GM18519 (cell line): ENCODE results near the gene PLD6.
"Not testable (repeated sequence)": the region's sequence is repeated elsewhere in the genome, so short reads cannot be mapped to it uniquely, and the experiment has no call there.

Source experiments
- ATAC-seq: cut with Tn5 transposase; IDR thresholded peaks from one replicate; pipeline ENCODE4 v1.9.1; 2021; ENCODE audit warnings: mild to moderate bottlenecking, moderate library complexity; ENCODE audit not compliant: unreplicated experiment, low FRiP score

The PLD6 gene

GRCh38 chr17:17159571-17159970 is 46.6 kb downstream of the PLD6 start:
- no peak for ATAC-seq

- not testable (repeated sequence) for ATAC-seq
These were observed 47.6 kb downstream of the PLD6 start for GRCh38 chr17:17158506-17158905.

- no peak for ATAC-seq
These were observed 49.1 kb downstream of the PLD6 start for GRCh38 chr17:17157041-17157440.

GRCh38 chr17:17156511-17156910 is 49.6 kb downstream of the PLD6 start:
- no peak for ATAC-seq

- no peak for ATAC-seq
These were observed 50.0 kb downstream of the PLD6 start for GRCh38 chr17:17156107-17156506.

GRCh38 chr17:17155568-17155967 is 50.6 kb downstream of the PLD6 start:
- no peak for ATAC-seq

- ATAC-seq: no peak
These were observed 51.2 kb downstream of the PLD6 start for GRCh38 chr17:17154981-17155380.

- no peak for ATAC-seq
These were observed 51.6 kb downstream of the PLD6 start for GRCh38 chr17:17154556-17154955.

GRCh38 chr17:17153709-17154108 is 52.4 kb downstream of the PLD6 start:
- ATAC-seq: no peak

- ATAC-seq: no peak
These were observed 53.1 kb downstream of the PLD6 start for GRCh38 chr17:17153071-17153470.

GRCh38 chr17:17152385-17152784 is 53.7 kb downstream of the PLD6 start:
- no peak for ATAC-seq

- ATAC-seq: no peak
These were observed 54.2 kb downstream of the PLD6 start for GRCh38 chr17:17151962-17152361.

- no peak for ATAC-seq
These were observed 54.6 kb downstream of the PLD6 start for GRCh38 chr17:17151541-17151940.

- no peak for ATAC-seq
These were observed 55.1 kb downstream of the PLD6 start for GRCh38 chr17:17151055-17151454.
